Hepatocyte (in vitro differentiated cells): ENCODE data around the gene WASHC1. TPM values are rescaled to one million over a fixed set of nuclear protein-coding genes. Genes with fewer than 3 reads are reported as not detected.
"Not testable (repeated sequence)": the region's sequence is repeated elsewhere in the genome, so short reads cannot be mapped to it uniquely, and the experiment has no call there.

Source experiments
- DNase-seq: peaks from one replicate; pipeline ENCODE4 v3.0.0-alpha.2; 2016; ENCODE audit warnings: low spot score
- H2AFZ ChIP-seq: fragments of 200-600 bp; sonication (generic); 2 replicates; pipeline ENCODE4 v1.6.0; 2016; ENCODE audit warnings: antibody characterized with exemption, mild to moderate bottlenecking
- H3K27ac ChIP-seq: fragments of 200-600 bp; sonication (generic); 2 replicates; pipeline ENCODE4 v1.5.1; 2016; ENCODE audit warnings: mild to moderate bottlenecking
- H3K27me3 ChIP-seq: fragments of 200-600 bp; sonication (generic); 2 replicates; pipeline ENCODE4 v1.6.1; 2016
- H3K36me3 ChIP-seq: fragments of 200-600 bp; sonication (generic); replicated peaks from 2 replicates; pipeline ENCODE4 v1.5.1; 2016; ENCODE audit warnings: low read depth; ENCODE audit not compliant: insufficient read depth
- H3K4me1 ChIP-seq: fragments of 200-600 bp; sonication (generic); 2 replicates; pipeline ENCODE4 v1.5.1; 2016; ENCODE audit warnings: mild to moderate bottlenecking, moderate library complexity; ENCODE audit not compliant: insufficient read depth
- H3K4me2 ChIP-seq: fragments of 200-600 bp; sonication (generic); 2 replicates; pipeline ENCODE4 v1.6.0; 2016
- H3K4me3 ChIP-seq: fragments of 200-600 bp; sonication (generic); 2 replicates; pipeline ENCODE4 v1.5.1; 2016; ENCODE audit warnings: mild to moderate bottlenecking
- H3K79me2 ChIP-seq: fragments of 200-600 bp; sonication (generic); 2 replicates; pipeline ENCODE4 v1.6.0; 2017; ENCODE audit warnings: mild to moderate bottlenecking
- H3K9me2 ChIP-seq: fragments of 200-600 bp; sonication (generic); replicated peaks from 2 replicates; pipeline ENCODE4 v1.6.0; 2017; ENCODE audit warnings: mild to moderate bottlenecking; ENCODE audit not compliant: insufficient read depth
- H3K9me3 ChIP-seq: fragments of 200-600 bp; sonication (generic); 2 replicates; pipeline ENCODE4 v1.5.1; 2016; ENCODE audit warnings: low read depth, mild to moderate bottlenecking
- H4K20me1 ChIP-seq: fragments of 200-600 bp; sonication (generic); 2 replicates; pipeline ENCODE4 v1.6.0; 2016; ENCODE audit warnings: mild to moderate bottlenecking; ENCODE audit not compliant: insufficient read depth, poor library complexity, severe bottlenecking
- CTCF ChIP-seq: fragments of 200-600 bp; sonication (generic); IDR thresholded peaks from 2 replicates; pipeline ENCODE4 v1.5.1; 2016; ENCODE audit warnings: antibody characterized with exemption, mild to moderate bottlenecking; ENCODE audit not compliant: poor library complexity
- WGBS: methylation state at CpG from one replicate; pipeline ENCODE4 v1.1.6; 2016; ENCODE audit warnings: low lambda C conversion rate; ENCODE audit errors: missing lambda C conversion rate; 5-methylcytosine and 5-hydroxymethylcytosine counted together
- polyA plus RNA-seq: library from polyadenylated mRNA; unstranded; fragments of >200 nt; fragmentation: Nextera tagmentation; extraction: Ambion mirVana; gene quantifications from 2 replicates; pipeline ENCODE4 v1.2.1, GENCODE V29; 2016
- total RNA-seq: library from RNA; depleted of rRNA; stranded (reverse); fragments of >200 nt; gene quantifications from 2 replicates; pipeline ENCODE4 v1.2.3, GENCODE V29; 2014

Gene WASHC1
- total and polyA plus RNA-seq, 2 experiments from 2014 or later: 5.7 to 8.7 TPM

- H3K27ac ChIP-seq, DNase-seq, H3K4me1 ChIP-seq, H3K4me3 ChIP-seq, H4K20me1 ChIP-seq, H2AFZ ChIP-seq, H3K27me3 ChIP-seq, H3K9me3 ChIP-seq, H3K79me2 ChIP-seq, H3K36me3 ChIP-seq, H3K9me2 ChIP-seq, H3K4me2 ChIP-seq: not testable (repeated sequence)
- 0% methylated on average over 9 of the region's 30 CpGs for WGBS
These were observed 481 bp downstream of the WASHC1 start for GRCh38 chr9:28775-29174.

GRCh38 chr9:21621-22020 lies 7.6 kb downstream of the WASHC1 start:
- not testable (repeated sequence) for DNase-seq, H3K79me2 ChIP-seq, H3K27ac ChIP-seq, H4K20me1 ChIP-seq, H3K4me2 ChIP-seq, H3K9me3 ChIP-seq, H3K4me3 ChIP-seq, H2AFZ ChIP-seq, H3K4me1 ChIP-seq, H3K9me2 ChIP-seq, H3K36me3 ChIP-seq, H3K27me3 ChIP-seq
- WGBS: 95% methylated on average over 7 of the region's 9 CpGs

GRCh38 chr9:16875-17274 lies 12.4 kb downstream of the WASHC1 start:
- not testable (repeated sequence) for H3K4me2 ChIP-seq, H2AFZ ChIP-seq, H3K27me3 ChIP-seq, H3K4me3 ChIP-seq, H3K9me3 ChIP-seq, H4K20me1 ChIP-seq, H3K27ac ChIP-seq, DNase-seq, H3K79me2 ChIP-seq, H3K4me1 ChIP-seq, H3K36me3 ChIP-seq, H3K9me2 ChIP-seq
- 89% methylated on average over 3 of the region's 6 CpGs for WGBS

GRCh38 chr9:14129-14809 lies 15.0 kb downstream of the WASHC1 start:
- not testable (repeated sequence) for H3K9me2 ChIP-seq, H3K79me2 ChIP-seq, H3K4me1 ChIP-seq, H2AFZ ChIP-seq, H3K27me3 ChIP-seq, H3K9me3 ChIP-seq, H3K36me3 ChIP-seq, H3K4me2 ChIP-seq, H3K27ac ChIP-seq, H3K4me3 ChIP-seq, H4K20me1 ChIP-seq, DNase-seq
- WGBS: 93% methylated on average over 8 of the region's 10 CpGs

GRCh38 chr9:11206-11605 lies 18.1 kb downstream of the WASHC1 start:
- not testable (repeated sequence) for H3K27ac ChIP-seq, H3K9me3 ChIP-seq, DNase-seq, H3K79me2 ChIP-seq, H3K36me3 ChIP-seq, H4K20me1 ChIP-seq, H3K4me1 ChIP-seq, H3K4me2 ChIP-seq, H2AFZ ChIP-seq, H3K9me2 ChIP-seq, H3K27me3 ChIP-seq, H3K4me3 ChIP-seq
- peak; percentile 67 for TF ChIP-seq CTCF
- 45% methylated on average over 11 of the region's 26 CpGs for WGBS

GRCh38 chr9:10653-11053 lies 18.6 kb downstream of the WASHC1 start:
- H3K27me3 ChIP-seq, H3K4me3 ChIP-seq, H2AFZ ChIP-seq, H3K27ac ChIP-seq, H3K9me3 ChIP-seq, H4K20me1 ChIP-seq, H3K9me2 ChIP-seq, H3K79me2 ChIP-seq, H3K36me3 ChIP-seq, H3K4me1 ChIP-seq: not testable (repeated sequence)
- DNase-seq: peak; percentile 74
- H3K4me2 ChIP-seq: peak overlapping the region; percentile 67
- 65% methylated on average over 36 of the region's 41 CpGs for WGBS

- H3K9me2 ChIP-seq, H3K27me3 ChIP-seq, H3K27ac ChIP-seq, H3K79me2 ChIP-seq, DNase-seq, H3K4me3 ChIP-seq, H3K36me3 ChIP-seq, H3K4me1 ChIP-seq, H3K9me3 ChIP-seq, H2AFZ ChIP-seq, H4K20me1 ChIP-seq: not testable (repeated sequence)
- 100% methylated on average over 2 of the region's 13 CpGs for WGBS
- peak overlapping the region; percentile 67 for H3K4me2 ChIP-seq
These were observed 19.0 kb downstream of the WASHC1 start for GRCh38 chr9:10207-10606.
